Kidney epithelial cell (primary cell): ENCODE data around the gene SAMSN1. TPM values are rescaled to one million over a fixed set of nuclear protein-coding genes. Genes with fewer than 3 reads are reported as not detected.

Source experiments
- DNase-seq: peaks from one replicate; pipeline ENCODE4 v3.0.0-alpha.2; 2010; ENCODE audit warnings: low read depth
- H3K27me3 ChIP-seq: 2 replicates; pipeline ENCODE4 v1.6.0; 2011; ENCODE audit warnings: low read length; ENCODE audit not compliant: control insufficient read depth, insufficient read depth
- H3K36me3 ChIP-seq: 2 replicates; pipeline ENCODE4 v1.5.1; 2011; ENCODE audit warnings: low read length; ENCODE audit not compliant: control insufficient read depth, insufficient read depth
- H3K4me3 ChIP-seq: 2 replicates; pipeline ENCODE4 v1.5.1; 2011; ENCODE audit warnings: low read depth, mild to moderate bottlenecking, control low read depth, low read length
- total RNA-seq: library from RNA; depleted of rRNA; stranded (reverse); fragments of >200 nt; gene quantifications from 2 replicates; pipeline ENCODE4 v1.2.3, GENCODE V29; 2015
- TF ChIP-seq, protein P1 (sequence below): IDR thresholded peaks from 2 replicates; pipeline ENCODE4 v1.5.1; 2011; ENCODE audit warnings: mild to moderate bottlenecking, moderate library complexity, low read length, control low read depth, inconsistent platforms; ENCODE audit not compliant: insufficient read depth, poor library complexity, severe bottlenecking

Gene SAMSN1
- total RNA-seq, 1 donor from 2014 or later, result 0.04 TPM

DNA sequence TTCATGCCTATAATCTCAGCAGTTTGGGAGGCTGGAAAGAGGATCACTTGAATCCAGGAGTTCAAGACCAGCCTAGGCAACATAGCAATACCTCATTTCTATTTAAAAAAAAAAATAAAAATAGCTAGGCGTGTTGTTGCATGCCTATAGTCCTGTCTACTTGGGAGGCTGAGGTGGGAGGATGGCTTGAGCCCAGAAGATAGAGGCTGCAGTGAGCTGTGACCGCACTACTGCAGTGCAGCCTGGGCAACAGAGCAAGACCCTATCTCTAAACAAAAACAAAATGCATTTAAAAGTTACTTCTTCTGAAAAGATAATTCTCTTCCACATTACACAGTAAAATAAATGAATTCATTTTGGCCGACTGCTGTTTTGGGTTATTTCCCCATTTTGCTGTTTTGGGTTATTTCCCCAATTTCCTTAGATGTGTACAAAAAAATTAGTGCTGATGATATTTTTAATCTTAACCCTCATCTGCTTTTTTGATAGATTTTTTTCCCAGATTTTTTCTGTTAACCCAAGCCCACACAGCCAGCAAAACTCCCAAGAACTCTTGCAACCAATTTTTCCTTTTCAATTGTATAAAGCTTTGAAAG lies 23.0 kb upstream of the SAMSN1 start:
- TF ChIP-seq, protein P1, sequence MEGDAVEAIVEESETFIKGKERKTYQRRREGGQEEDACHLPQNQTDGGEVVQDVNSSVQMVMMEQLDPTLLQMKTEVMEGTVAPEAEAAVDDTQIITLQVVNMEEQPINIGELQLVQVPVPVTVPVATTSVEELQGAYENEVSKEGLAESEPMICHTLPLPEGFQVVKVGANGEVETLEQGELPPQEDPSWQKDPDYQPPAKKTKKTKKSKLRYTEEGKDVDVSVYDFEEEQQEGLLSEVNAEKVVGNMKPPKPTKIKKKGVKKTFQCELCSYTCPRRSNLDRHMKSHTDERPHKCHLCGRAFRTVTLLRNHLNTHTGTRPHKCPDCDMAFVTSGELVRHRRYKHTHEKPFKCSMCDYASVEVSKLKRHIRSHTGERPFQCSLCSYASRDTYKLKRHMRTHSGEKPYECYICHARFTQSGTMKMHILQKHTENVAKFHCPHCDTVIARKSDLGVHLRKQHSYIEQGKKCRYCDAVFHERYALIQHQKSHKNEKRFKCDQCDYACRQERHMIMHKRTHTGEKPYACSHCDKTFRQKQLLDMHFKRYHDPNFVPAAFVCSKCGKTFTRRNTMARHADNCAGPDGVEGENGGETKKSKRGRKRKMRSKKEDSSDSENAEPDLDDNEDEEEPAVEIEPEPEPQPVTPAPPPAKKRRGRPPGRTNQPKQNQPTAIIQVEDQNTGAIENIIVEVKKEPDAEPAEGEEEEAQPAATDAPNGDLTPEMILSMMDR, result no peak
- H3K36me3 ChIP-seq, result no peaks in the 10 kb centered on the region
- no peak for DNase-seq

DNA sequence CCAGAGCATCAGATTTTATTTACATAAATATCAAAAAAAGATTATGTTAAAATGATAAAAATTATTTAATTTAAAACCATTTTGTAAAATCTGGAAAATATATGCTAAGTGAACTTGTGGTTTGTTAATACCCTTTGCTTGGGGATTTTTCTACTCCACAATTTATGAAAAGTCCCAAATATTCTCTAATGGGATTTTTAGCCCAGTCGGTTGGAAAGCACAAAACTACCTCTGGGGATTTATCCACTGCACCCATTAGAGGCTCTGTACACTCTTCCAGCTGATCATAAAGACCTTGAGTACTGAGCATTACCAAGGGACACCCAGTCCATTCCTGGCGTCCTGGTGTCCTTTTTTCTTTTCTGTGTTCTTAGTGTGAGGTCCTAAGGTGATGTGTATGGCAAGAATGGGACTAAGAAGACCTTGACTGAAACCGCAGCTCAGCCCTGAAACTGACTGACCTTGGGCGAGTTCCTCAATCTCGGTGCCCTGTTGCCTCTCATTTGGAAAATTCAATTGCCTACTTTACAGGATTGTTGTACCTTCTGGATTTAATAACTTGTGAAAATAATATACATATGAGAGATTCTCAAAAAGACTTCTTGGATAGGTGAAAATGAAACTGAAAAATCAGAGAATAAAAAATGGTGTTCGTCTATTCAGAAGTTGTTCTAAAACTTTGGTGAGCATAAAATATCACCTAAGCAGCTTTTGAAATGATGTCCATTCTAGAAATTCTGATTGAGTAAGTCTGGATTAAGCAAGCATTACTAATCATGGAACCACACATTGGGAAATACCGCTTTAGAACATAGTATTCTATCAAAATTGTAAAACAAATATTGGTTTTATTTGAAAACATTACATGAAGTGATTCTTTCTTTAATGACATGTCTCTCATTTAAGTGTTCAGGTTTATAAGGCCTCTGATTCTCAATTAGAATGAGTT lies 21.5 kb upstream of the SAMSN1 start:
- TF ChIP-seq, protein P1, result no peak
- DNase-seq, result no peak
- Histone ChIP-seq H3K27me3 (no peaks in the 10 kb centered on the region), H3K4me3 (no peak overlapping the region), H3K36me3 (no peaks in the 10 kb centered on the region)

More for the DNA sequence above, 23.0 kb upstream of the SAMSN1 start:
- Histone ChIP-seq H3K4me3 (no peak overlapping the region), H3K27me3 (no peaks in the 10 kb centered on the region)

DNA sequence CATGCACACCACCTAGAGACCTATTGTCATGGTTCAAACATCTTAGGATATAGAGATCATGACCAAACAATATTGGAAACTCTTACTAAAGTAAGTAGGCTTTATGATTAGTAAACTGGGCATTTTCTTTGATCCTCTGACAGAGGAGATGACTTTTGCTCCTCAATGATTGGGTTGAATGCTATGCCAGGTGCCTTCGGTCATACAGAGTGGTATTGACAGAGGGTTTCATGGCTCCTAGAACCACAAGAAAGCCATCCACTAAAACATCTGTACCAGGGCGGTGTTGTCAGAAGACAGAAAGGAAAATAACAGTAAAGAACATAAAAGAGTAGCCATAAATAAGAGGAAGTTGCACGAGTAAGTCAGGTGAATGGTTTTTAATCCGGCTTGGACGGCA lies 20.8 kb upstream of the SAMSN1 start:
- DNase-seq, result no peak
- Histone ChIP-seq H3K27me3 (no peaks in the 10 kb centered on the region), H3K4me3 (no peak overlapping the region), H3K36me3 (no peaks in the 10 kb centered on the region)
- TF ChIP-seq, protein P1, result no peak

DNA sequence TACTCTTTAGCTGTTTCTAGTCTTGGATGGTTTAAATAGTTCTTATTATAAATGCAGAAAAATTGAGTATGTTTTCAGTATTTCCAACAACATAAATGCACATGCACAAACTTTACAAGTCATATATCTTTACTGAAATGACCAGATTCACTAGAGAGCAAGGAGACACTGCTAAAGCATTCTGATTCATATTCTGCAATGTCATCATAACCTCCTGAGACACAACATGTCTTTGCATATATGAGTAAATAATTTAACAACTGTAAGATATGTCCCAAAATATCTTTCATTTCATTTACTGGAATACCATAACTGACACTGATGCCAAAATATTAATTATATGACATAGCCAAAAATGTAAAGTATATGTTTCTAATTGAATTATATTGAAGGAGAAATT lies 16.8 kb upstream of the SAMSN1 start:
- Histone ChIP-seq H3K36me3 (no peaks in the 10 kb centered on the region), H3K27me3 (no peaks in the 10 kb centered on the region), H3K4me3 (no peak overlapping the region)
- DNase-seq, result no peak
- TF ChIP-seq, protein P1, result no peak

DNA sequence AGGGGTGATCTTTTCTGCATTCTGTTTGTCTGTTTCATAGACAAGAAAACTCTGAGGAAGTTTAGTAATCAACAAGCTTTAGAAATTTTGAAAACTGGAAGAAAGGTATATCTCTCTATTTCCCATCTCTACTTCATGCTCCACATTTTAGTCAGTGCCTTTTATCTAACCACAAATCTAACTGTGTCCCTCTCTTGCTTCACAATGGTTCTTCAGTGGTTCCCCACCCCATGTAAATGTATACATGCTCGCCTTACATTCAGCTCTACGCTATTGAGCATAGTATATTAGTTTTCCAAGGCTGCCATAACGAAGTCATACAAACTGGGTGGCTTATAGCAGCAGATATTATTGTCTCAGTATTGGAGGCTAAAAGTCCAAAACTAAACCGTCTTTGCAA lies 14.4 kb upstream of the SAMSN1 start:
- Histone ChIP-seq H3K27me3 (no peaks in the 10 kb centered on the region), H3K4me3 (no peak overlapping the region), H3K36me3 (no peaks in the 10 kb centered on the region)
- no peak for DNase-seq
- TF ChIP-seq, protein P1, result no peak
